ENCODE results near the gene OR5B21. TPM values are rescaled to one million over a fixed set of nuclear protein-coding genes. Genes with fewer than 3 reads are reported as not detected.
A peak's percentile ranks its signal among the peaks of the same experiment; 100 is the strongest.

The OR5B21 gene
- not detected in 2 replicates for polyA plus RNA-seq (2014; cell fraction: cytosol; rRNA removed)
- polyA plus RNA-seq (2014; cell fraction: nucleus; rRNA removed), result not detected in 2 replicates

- DNase-seq (ENCODE audit: low spot score), result no peak
Measured at GRCh38 chr11:58508005-58508404, at the start of gene OR5B21. Gene OR5B21 (minus strand): TSS chr11:58508105. CDS start chr11:58508105, 0 bp downstream.

- DNase-seq (ENCODE audit: low spot score), result no peak
Measured at GRCh38 chr11:58549644-58550043, 41.7 kb upstream of the OR5B21 start.

- no peak for DNase-seq (ENCODE audit: low spot score)
Measured at GRCh38 chr11:58546841-58547240, 38.9 kb upstream of the OR5B21 start.

GRCh38 chr11:58531865-58532341, 24.0 kb upstream of the OR5B21 start:
- no peak for DNase-seq (ENCODE audit: low spot score)

GRCh38 chr11:58530236-58530635, 22.3 kb upstream of the OR5B21 start:
- no peak for DNase-seq (ENCODE audit: low spot score)

- DNase-seq (ENCODE audit: low spot score), result no peak
Measured at GRCh38 chr11:58527429-58527828, 19.5 kb upstream of the OR5B21 start.

- no peak for DNase-seq (ENCODE audit: low spot score)
Measured at GRCh38 chr11:58526721-58527120, 18.8 kb upstream of the OR5B21 start.

- no peak for DNase-seq (ENCODE audit: low spot score)
Measured at GRCh38 chr11:58525037-58525614, 17.2 kb upstream of the OR5B21 start.

- DNase-seq (ENCODE audit: low spot score), result peak; percentile 74
Measured at GRCh38 chr11:58524232-58525036, 16.5 kb upstream of the OR5B21 start.

GRCh38 chr11:58513747-58514367, 6.0 kb upstream of the OR5B21 start:
- peak; percentile 51 for DNase-seq (ENCODE audit: low spot score)

- DNase-seq (ENCODE audit: low spot score), result no peak
Measured at GRCh38 chr11:58511636-58512035, 3.7 kb upstream of the OR5B21 start.

GRCh38 chr11:58509748-58510147, 1.8 kb upstream of the OR5B21 start:
- no peak for DNase-seq (ENCODE audit: low spot score)

GRCh38 chr11:58508814-58509213, 909 bp upstream of the OR5B21 start:
- DNase-seq (ENCODE audit: low spot score), result no peak

- no peak for DNase-seq (ENCODE audit: low spot score)
Measured at GRCh38 chr11:58507355-58507754, 550 bp downstream of the OR5B21 start.

GRCh38 chr11:58506935-58507334, 970 bp downstream of the OR5B21 start:
- DNase-seq (ENCODE audit: low spot score), result no peak

GRCh38 chr11:58505849-58506248, 2.1 kb downstream of the OR5B21 start:
- DNase-seq (ENCODE audit: low spot score), result no peak

- DNase-seq (ENCODE audit: low spot score), result no peak
Measured at GRCh38 chr11:58504232-58504631, 3.7 kb downstream of the OR5B21 start.

- DNase-seq (ENCODE audit: low spot score), result no peak
Measured at GRCh38 chr11:58503361-58503856, 4.5 kb downstream of the OR5B21 start.

- no peak for DNase-seq (ENCODE audit: low spot score)
Measured at GRCh38 chr11:58502004-58502403, 5.9 kb downstream of the OR5B21 start.

- no peak for DNase-seq (ENCODE audit: low spot score)
Measured at GRCh38 chr11:58498464-58498863, 9.4 kb downstream of the OR5B21 start.

GRCh38 chr11:58497951-58498350, 10.0 kb downstream of the OR5B21 start:
- DNase-seq (ENCODE audit: low spot score), result no peak

GRCh38 chr11:58495906-58496305, 12.0 kb downstream of the OR5B21 start:
- no peak for DNase-seq (ENCODE audit: low spot score)

Data from SK-N-DZ (cell line).